ENCODE measurements around the gene ADAMTSL4.
"Not testable (repeated sequence)": the region's sequence is repeated elsewhere in the genome, so short reads cannot be mapped to it uniquely, and the experiment has no call there.

ADAMTSL4 gene

DNA sequence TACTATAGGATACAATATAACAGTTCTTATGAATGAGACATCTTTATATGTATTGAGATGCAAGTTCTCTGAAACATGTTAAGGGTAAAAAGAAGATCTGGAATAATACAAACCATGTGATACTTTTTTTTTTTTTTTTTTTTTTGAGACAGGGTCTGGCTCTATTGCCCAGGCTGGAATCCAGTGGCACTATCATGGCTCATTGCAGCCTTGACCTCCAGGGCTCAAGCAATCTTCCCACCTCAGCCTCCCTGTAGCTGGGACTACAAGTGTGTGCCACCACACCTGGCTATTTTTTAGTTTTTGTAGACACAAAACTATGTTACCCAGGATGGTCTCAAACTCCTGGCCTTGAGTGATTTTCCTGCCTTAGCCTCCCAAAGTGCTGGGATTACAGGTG is 52.3 kb downstream of the ADAMTSL4 start:
- Histone ChIP-seq H2BK120ac (ENCODE audit: low read depth, low read length) (no peak overlapping the region), H3K36me3 (ENCODE audit: control insufficient read depth in 1 of 2, insufficient read depth in 2 of 2, low read depth in 1 of 2, low read length in 2 of 2) (peaks cover 3 to 4% of the 10 kb centered on the region in 2 experiments), H3K18ac (ENCODE audit: low read depth in 1 of 2, low read length in 2 of 2) (no peak overlapping the region), H2BK15ac (ENCODE audit: low read depth, poor library complexity, severe bottlenecking) (no peak overlapping the region), H3K9me3 (ENCODE audit: control insufficient read depth, low read length) (no peaks in the 10 kb centered on the region), H3K79me1 (replicated peaks; ENCODE audit: low read length, poor library complexity, severe bottlenecking) (peaks cover 2% of the 10 kb centered on the region), H3K27ac (ENCODE audit: low read length, poor library complexity, severe bottlenecking) (no peak overlapping the region), H4K8ac (ENCODE audit: low read length) (no peak overlapping the region), H4K91ac (ENCODE audit: low read length) (no peak overlapping the region), H3K9ac (ENCODE audit: low read length) (no peak overlapping the region), H2AK5ac (ENCODE audit: low read length, severe bottlenecking) (peak overlapping the region; percentile 41), H3K4me3 (ENCODE audit: insufficient read depth in 1 of 2, low read depth in 1 of 2, low read length in 2 of 2) (no peak overlapping the region), H3K4me2 (ENCODE audit: low read length, poor library complexity, severe bottlenecking) (no peak overlapping the region), H3K14ac (ENCODE audit: low read length in 2 of 2) (no peak overlapping the region), H3K4ac (ENCODE audit: low read depth in 1 of 2, low read length in 2 of 2) (peak overlapping the region in 1 of 2 experiments; percentile 12), H3K23ac (ENCODE audit: low read length in 2 of 2) (no peak overlapping the region), H2BK12ac (ENCODE audit: low read length in 2 of 2) (no peak overlapping the region), H3K27me3 (ENCODE audit: control insufficient read depth in 1 of 2, insufficient read depth in 1 of 2, low read length in 2 of 2) (no peaks in the 10 kb centered on the region), H2AFZ (ENCODE audit: low read depth, low read length) (no peak overlapping the region), H3K4me1 (ENCODE audit: control insufficient read depth, insufficient read depth, low read depth, low read length) (peaks cover 3% of the 10 kb centered on the region), H2BK5ac (ENCODE audit: low read depth, low read length, poor library complexity, severe bottlenecking) (no peak overlapping the region)
- no peak for DNase-seq

- H2AFZ ChIP-seq (ENCODE audit: low read depth, low read length); H3K79me1 ChIP-seq (replicated peaks; ENCODE audit: low read length, poor library complexity, severe bottlenecking); H2BK120ac ChIP-seq (ENCODE audit: low read depth, low read length): not testable (repeated sequence)
Observed at GRCh38 chr1:150602372-150602771, 53.2 kb downstream of the ADAMTSL4 start.

GRCh38 chr1:150603711-150604110 is 54.5 kb downstream of the ADAMTSL4 start:
- H3K79me1 ChIP-seq (replicated peaks; ENCODE audit: low read length, poor library complexity, severe bottlenecking) = peaks cover 12% of the 10 kb centered on the region
- H3K9ac ChIP-seq (ENCODE audit: low read length) = peak overlapping the region; percentile 78
- DNase-seq = no peak
- H3K4ac ChIP-seq (ENCODE audit: low read depth in 1 of 2, low read length in 2 of 2) = no peak overlapping the region
- no peak overlapping the region for H3K4me2 ChIP-seq (ENCODE audit: low read length, poor library complexity, severe bottlenecking)
- no peak overlapping the region for H3K23ac ChIP-seq (ENCODE audit: low read length in 2 of 2)
- peaks cover 3 to 4% of the 10 kb centered on the region in 2 experiments for H3K36me3 ChIP-seq (ENCODE audit: control insufficient read depth in 1 of 2, insufficient read depth in 2 of 2, low read depth in 1 of 2, low read length in 2 of 2)
- H2AFZ ChIP-seq (ENCODE audit: low read depth, low read length) = no peak overlapping the region
- H3K9me3 ChIP-seq (ENCODE audit: control insufficient read depth, low read length) = no peaks in the 10 kb centered on the region
- H3K4me1 ChIP-seq (ENCODE audit: control insufficient read depth, insufficient read depth, low read depth, low read length) = peaks cover 3% of the 10 kb centered on the region
- peak overlapping the region; percentile 56 for H3K27ac ChIP-seq (ENCODE audit: low read length, poor library complexity, severe bottlenecking)
- H2BK5ac ChIP-seq (ENCODE audit: low read depth, low read length, poor library complexity, severe bottlenecking) = no peak overlapping the region
- H3K4me3 ChIP-seq (ENCODE audit: insufficient read depth in 1 of 2, low read depth in 1 of 2, low read length in 2 of 2) = no peak overlapping the region
- H3K27me3 ChIP-seq (ENCODE audit: control insufficient read depth in 1 of 2, insufficient read depth in 1 of 2, low read length in 2 of 2) = no peaks in the 10 kb centered on the region
- H2BK120ac ChIP-seq (ENCODE audit: low read depth, low read length) = no peak overlapping the region
- peak overlapping the region in 1 of 2 experiments; percentile 59 for H3K18ac ChIP-seq (ENCODE audit: low read depth in 1 of 2, low read length in 2 of 2)
- no peak overlapping the region for H4K8ac ChIP-seq (ENCODE audit: low read length)
- H4K91ac ChIP-seq (ENCODE audit: low read length) = no peak overlapping the region
- H2BK15ac ChIP-seq (ENCODE audit: low read depth, poor library complexity, severe bottlenecking) = no peak overlapping the region
- H3K14ac ChIP-seq (ENCODE audit: low read length in 2 of 2) = no peak overlapping the region
- no peak overlapping the region for H2BK12ac ChIP-seq (ENCODE audit: low read length in 2 of 2)
- 86% methylated on average over 2 of the region's 3 CpGs for WGBS
- H2AK5ac ChIP-seq (ENCODE audit: low read length, severe bottlenecking) = peak overlapping the region; percentile 84

More at GRCh38 chr1:150602372-150602771, 53.2 kb downstream of the ADAMTSL4 start:
- H3K4me1 ChIP-seq (ENCODE audit: control insufficient read depth, insufficient read depth, low read depth, low read length); DNase-seq; H3K4ac ChIP-seq (ENCODE audit: low read depth in 1 of 2, low read length in 2 of 2); H3K23ac ChIP-seq (ENCODE audit: low read length in 2 of 2); H3K4me2 ChIP-seq (ENCODE audit: low read length, poor library complexity, severe bottlenecking); H3K18ac ChIP-seq (ENCODE audit: low read depth in 1 of 2, low read length in 2 of 2); H2BK5ac ChIP-seq (ENCODE audit: low read depth, low read length, poor library complexity, severe bottlenecking); H4K91ac ChIP-seq (ENCODE audit: low read length); H3K9ac ChIP-seq (ENCODE audit: low read length); H4K8ac ChIP-seq (ENCODE audit: low read length); H3K14ac ChIP-seq (ENCODE audit: low read length in 2 of 2); H2BK12ac ChIP-seq (ENCODE audit: low read length in 2 of 2); H3K36me3 ChIP-seq (ENCODE audit: control insufficient read depth in 1 of 2, insufficient read depth in 2 of 2, low read depth in 1 of 2, low read length in 2 of 2); H3K9me3 ChIP-seq (ENCODE audit: control insufficient read depth, low read length); H2AK5ac ChIP-seq (ENCODE audit: low read length, severe bottlenecking); H3K27me3 ChIP-seq (ENCODE audit: control insufficient read depth in 1 of 2, insufficient read depth in 1 of 2, low read length in 2 of 2); H3K4me3 ChIP-seq (ENCODE audit: insufficient read depth in 1 of 2, low read depth in 1 of 2, low read length in 2 of 2); H3K27ac ChIP-seq (ENCODE audit: low read length, poor library complexity, severe bottlenecking): not testable (repeated sequence)
- peak overlapping the region; percentile 97 for H2BK15ac ChIP-seq (ENCODE audit: low read depth, poor library complexity, severe bottlenecking)
- 99% methylated on average over 6 of the region's 12 CpGs for WGBS

DNA sequence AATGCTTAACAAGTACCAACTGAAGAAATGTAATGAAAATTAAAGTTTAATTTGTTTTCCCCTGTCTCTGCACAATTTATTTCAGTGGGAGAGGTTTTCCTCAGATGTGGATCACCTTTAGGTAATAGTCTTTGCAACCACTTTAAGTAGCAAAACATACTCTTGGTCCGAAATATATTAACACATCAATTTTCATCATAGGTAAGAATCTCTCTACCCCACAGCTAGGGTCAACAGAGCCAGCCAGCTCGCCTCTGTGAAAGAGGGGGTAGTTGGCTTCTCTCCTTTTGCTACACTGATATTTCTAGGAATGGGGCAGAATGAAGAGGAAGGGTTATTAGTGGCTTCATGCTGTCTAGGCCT is 55.0 kb downstream of the ADAMTSL4 start:
- no peak for DNase-seq
- Histone ChIP-seq H4K91ac (ENCODE audit: low read length) (no peak overlapping the region), H3K36me3 (ENCODE audit: control insufficient read depth in 1 of 2, insufficient read depth in 2 of 2, low read depth in 1 of 2, low read length in 2 of 2) (peaks cover 3 to 4% of the 10 kb centered on the region in 2 experiments), H2AK5ac (ENCODE audit: low read length, severe bottlenecking) (peak overlapping the region; percentile 5), H2BK12ac (ENCODE audit: low read length in 2 of 2) (no peak overlapping the region), H3K9me3 (ENCODE audit: control insufficient read depth, low read length) (no peaks in the 10 kb centered on the region), H2AFZ (ENCODE audit: low read depth, low read length) (no peak overlapping the region), H2BK5ac (ENCODE audit: low read depth, low read length, poor library complexity, severe bottlenecking) (no peak overlapping the region), H3K18ac (ENCODE audit: low read depth in 1 of 2, low read length in 2 of 2) (peak overlapping the region in 1 of 2 experiments; percentile 26), H3K27me3 (ENCODE audit: control insufficient read depth in 1 of 2, insufficient read depth in 1 of 2, low read length in 2 of 2) (no peaks in the 10 kb centered on the region), H3K27ac (ENCODE audit: low read length, poor library complexity, severe bottlenecking) (peak overlapping the region; percentile 71), H2BK15ac (ENCODE audit: low read depth, poor library complexity, severe bottlenecking) (peak overlapping the region; percentile 88), H3K4me1 (ENCODE audit: control insufficient read depth, insufficient read depth, low read depth, low read length) (peaks cover 3% of the 10 kb centered on the region), H2BK120ac (ENCODE audit: low read depth, low read length) (peak overlapping the region; percentile 21), H3K79me1 (replicated peaks; ENCODE audit: low read length, poor library complexity, severe bottlenecking) (peaks cover 12% of the 10 kb centered on the region), H3K4me2 (ENCODE audit: low read length, poor library complexity, severe bottlenecking) (no peak overlapping the region), H3K9ac (ENCODE audit: low read length) (peak overlapping the region; percentile 78), H4K8ac (ENCODE audit: low read length) (peak overlapping the region; percentile 82), H3K23ac (ENCODE audit: low read length in 2 of 2) (no peak overlapping the region), H3K14ac (ENCODE audit: low read length in 2 of 2) (no peak overlapping the region), H3K4ac (ENCODE audit: low read depth in 1 of 2, low read length in 2 of 2) (peak overlapping the region in 1 of 2 experiments; percentile 20), H3K4me3 (ENCODE audit: insufficient read depth in 1 of 2, low read depth in 1 of 2, low read length in 2 of 2) (no peak overlapping the region)
- 80% methylated on average over 1 of the region's 2 CpGs for WGBS

All from mesenchymal stem cell (in vitro differentiated cells and primary cell).